Suprapubic skin (tissue), 3 donors: ENCODE data around the gene NCAPD3.

ENCODE experiments used
- CTCF ChIP-seq, 2 donors: fragments of 200-600 bp in 1 of 2; fragments of 450-650 bp in 1 of 2; sonication (generic) in 1 of 2; IDR thresholded peaks; one replicate each; pipeline ENCODE4 v1.5.1; 2016 to 2019; ENCODE audit warnings: antibody characterized with exemption in 2 of 2, mild to moderate bottlenecking in 1 of 2, moderate library complexity in 1 of 2
- EP300 ChIP-seq: sonication (generic); formaldehyde crosslinking; IDR thresholded peaks from one replicate; pipeline ENCODE4 v1.6.1; 2017; ENCODE audit warnings: antibody characterized with exemption
- POLR2A ChIP-seq, 2 donors: fragments of 450-650 bp; IDR thresholded peaks; one replicate each; pipeline ENCODE4 v1.6.1; 2017; ENCODE audit warnings: antibody characterized with exemption in 2 of 2, mild to moderate bottlenecking in 2 of 2, moderate library complexity in 2 of 2

- no peak for TF ChIP-seq CTCF (IDR thresholded peaks at IDR 0.05)
- no peak for TF ChIP-seq POLR2A (IDR thresholded peaks at IDR 0.05)
- no peak for TF ChIP-seq EP300
Measured at GRCh38 chr11:134215836-134216235, 7.9 kb downstream of the NCAPD3 start.
